HepG2 (cell line): Measurements from ENCODE around the gene PIEZO2. TPM values are rescaled to one million over a fixed set of nuclear protein-coding genes. Genes with fewer than 3 reads are reported as not detected.

Source experiments
- ELF3 ChIP-seq: IDR thresholded peaks from 2 replicates; pipeline ENCODE4 v1.6.1; 2016; ENCODE audit warnings: missing genetic modification reagents, missing compliant biosample characterization
- EP300 ChIP-seq, 3 experiments: sonication (generic) in 1 of 3; formaldehyde crosslinking in 1 of 3; IDR thresholded peaks; 2 replicates each; pipeline versions ENCODE4 v1.5.1 to v1.6.1; 2011 to 2020; ENCODE audit warnings: low read depth in 2 of 3, low read length in 2 of 3, borderline replicate concordance in 1 of 3, improper control_type of control experiment in 1 of 3, mild to moderate bottlenecking in 1 of 3, missing genetic modification reagents in 1 of 3, moderate library complexity in 1 of 3
- HNF4A ChIP-seq: sonication (generic); formaldehyde crosslinking; IDR thresholded peaks from 2 replicates; pipeline ENCODE4 v1.4.0; 2020; ENCODE audit warnings: missing genetic modification reagents
- NR2F2 ChIP-seq: IDR thresholded peaks from 2 replicates; pipeline ENCODE4 v1.6.1; 2012; ENCODE audit warnings: low read depth, inconsistent platforms, borderline replicate concordance
- PTBP1 ChIP-seq: fragments of 200-400 bp; formaldehyde crosslinking; IDR thresholded peaks from 2 replicates; pipeline ENCODE4 v1.6.1; 2018; ENCODE audit warnings: low read length, low read depth; ENCODE audit not compliant: poor library complexity, severe bottlenecking
- SETDB1 ChIP-seq: sonication (generic); formaldehyde crosslinking; IDR thresholded peaks from 2 replicates; pipeline ENCODE4 v1.5.1; 2020; ENCODE audit warnings: missing genetic modification reagents, mild to moderate bottlenecking, borderline replicate concordance
- SIX4 ChIP-seq: sonication (generic); formaldehyde crosslinking; IDR thresholded peaks from 2 replicates; pipeline ENCODE4 v1.4.0; 2020; ENCODE audit warnings: missing genetic modification reagents
- SMARCE1 ChIP-seq: fragments of 450-650 bp; IDR thresholded peaks from 2 replicates; pipeline ENCODE4 v1.6.1; 2017; ENCODE audit warnings: borderline replicate concordance
- SOX5 ChIP-seq: IDR thresholded peaks from 2 replicates; pipeline ENCODE4 v1.6.1; 2016; ENCODE audit warnings: borderline replicate concordance
- ZNF24 ChIP-seq: fragments of 450-650 bp; IDR thresholded peaks from 2 replicates; pipeline ENCODE4 v1.6.1; 2017; ENCODE audit warnings: antibody characterized with exemption, mild to moderate bottlenecking
- ZNF264 ChIP-seq: sonication (generic); formaldehyde crosslinking; IDR thresholded peaks from 2 replicates; pipeline ENCODE4 v1.4.0; 2020; ENCODE audit warnings: missing genetic modification reagents
- ZNF282 ChIP-seq: fragments of 450-650 bp; IDR thresholded peaks from 2 replicates; pipeline ENCODE4 v1.6.1; 2018; ENCODE audit not compliant: partially characterized antibody
- polyA plus RNA-seq, 8 experiments: library from polyadenylated mRNA; depleted of rRNA in 3 of 8; stranded (reverse) in 7 of 8; unstranded in 1 of 8; fragments of >200 nt; fragmentation: Illumina TruSeq in 4 of 8; extraction: Trizol in 4 of 8; gene quantifications; 2 replicates each; pipeline versions ENCODE4 v1.2.1 to v1.2.3, GENCODE V29; 2011 to 2016; ENCODE audit warnings: low read depth in 4 of 8, missing spikeins in 1 of 8, mixed read lengths in 1 of 8; ENCODE audit not compliant: insufficient read depth in 1 of 8
- total RNA-seq, 5 experiments: library from RNA; depleted of rRNA; stranded (reverse); fragments of >200 nt; fragmentation: Illumina TruSeq; extraction: Trizol; gene quantifications; 2 replicates each; pipeline ENCODE4 v1.2.3, GENCODE V29; 2016; ENCODE audit warnings: low read depth in 1 of 5
- TF ChIP-seq, protein P1 (sequence below): IDR thresholded peaks from 2 replicates; pipeline ENCODE4 v1.4.0; 2020; ENCODE audit warnings: mild to moderate bottlenecking, missing genetic modification reagents
- TF ChIP-seq, protein P2 (sequence below): sonication (generic); formaldehyde crosslinking; IDR thresholded peaks from 2 replicates; pipeline ENCODE4 v1.4.0; 2020; ENCODE audit warnings: mild to moderate bottlenecking, missing genetic modification reagents
- TF ChIP-seq, protein P3 (sequence below): sonication (generic); formaldehyde crosslinking; IDR thresholded peaks from 2 replicates; pipeline ENCODE4 v1.4.0; 2020; ENCODE audit warnings: missing genetic modification reagents
- TF ChIP-seq, protein P4 (sequence below): sonication (generic); formaldehyde crosslinking; IDR thresholded peaks from 2 replicates; pipeline ENCODE4 v1.4.0; 2020; ENCODE audit warnings: mild to moderate bottlenecking, missing genetic modification reagents

Gene PIEZO2
- total and polyA plus RNA-seq, 2 of the 13 experiments (the other 11 are each of a cell fraction or from before 2014, with no cell fraction given): 15.2 to 27.2 TPM

DNA sequence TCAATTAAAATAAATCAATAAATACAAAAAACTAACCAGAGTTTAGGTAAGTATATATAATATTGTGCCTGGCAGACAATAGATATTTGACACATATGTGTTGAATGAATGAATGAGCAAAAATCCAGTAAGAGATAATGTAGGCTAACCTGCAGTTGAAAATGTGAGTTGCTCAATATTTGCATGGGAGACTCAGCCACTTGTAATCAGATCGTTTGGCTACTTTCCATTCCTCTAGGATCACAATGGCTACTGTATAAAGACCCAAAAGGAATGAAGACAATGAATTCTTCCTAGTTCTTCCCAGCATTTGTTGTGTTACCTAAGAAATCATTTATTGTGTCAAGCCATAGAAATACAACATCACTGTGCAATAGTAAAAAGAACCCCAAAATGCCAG is 25.3 kb downstream of the PIEZO2 start (continued):
- TF ChIP-seq, protein P1, sequence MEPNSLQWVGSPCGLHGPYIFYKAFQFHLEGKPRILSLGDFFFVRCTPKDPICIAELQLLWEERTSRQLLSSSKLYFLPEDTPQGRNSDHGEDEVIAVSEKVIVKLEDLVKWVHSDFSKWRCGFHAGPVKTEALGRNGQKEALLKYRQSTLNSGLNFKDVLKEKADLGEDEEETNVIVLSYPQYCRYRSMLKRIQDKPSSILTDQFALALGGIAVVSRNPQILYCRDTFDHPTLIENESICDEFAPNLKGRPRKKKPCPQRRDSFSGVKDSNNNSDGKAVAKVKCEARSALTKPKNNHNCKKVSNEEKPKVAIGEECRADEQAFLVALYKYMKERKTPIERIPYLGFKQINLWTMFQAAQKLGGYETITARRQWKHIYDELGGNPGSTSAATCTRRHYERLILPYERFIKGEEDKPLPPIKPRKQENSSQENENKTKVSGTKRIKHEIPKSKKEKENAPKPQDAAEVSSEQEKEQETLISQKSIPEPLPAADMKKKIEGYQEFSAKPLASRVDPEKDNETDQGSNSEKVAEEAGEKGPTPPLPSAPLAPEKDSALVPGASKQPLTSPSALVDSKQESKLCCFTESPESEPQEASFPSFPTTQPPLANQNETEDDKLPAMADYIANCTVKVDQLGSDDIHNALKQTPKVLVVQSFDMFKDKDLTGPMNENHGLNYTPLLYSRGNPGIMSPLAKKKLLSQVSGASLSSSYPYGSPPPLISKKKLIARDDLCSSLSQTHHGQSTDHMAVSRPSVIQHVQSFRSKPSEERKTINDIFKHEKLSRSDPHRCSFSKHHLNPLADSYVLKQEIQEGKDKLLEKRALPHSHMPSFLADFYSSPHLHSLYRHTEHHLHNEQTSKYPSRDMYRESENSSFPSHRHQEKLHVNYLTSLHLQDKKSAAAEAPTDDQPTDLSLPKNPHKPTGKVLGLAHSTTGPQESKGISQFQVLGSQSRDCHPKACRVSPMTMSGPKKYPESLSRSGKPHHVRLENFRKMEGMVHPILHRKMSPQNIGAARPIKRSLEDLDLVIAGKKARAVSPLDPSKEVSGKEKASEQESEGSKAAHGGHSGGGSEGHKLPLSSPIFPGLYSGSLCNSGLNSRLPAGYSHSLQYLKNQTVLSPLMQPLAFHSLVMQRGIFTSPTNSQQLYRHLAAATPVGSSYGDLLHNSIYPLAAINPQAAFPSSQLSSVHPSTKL (CRISPR knock-in tag): peak; percentile 42; the same call in 1 of the 2 replicates
- TF ChIP-seq ZNF264 (CRISPR knock-in tag) (no peak), ZNF282 (no peak), ZNF24 (peak; percentile 83), NR2F2 (no peak), SMARCE1 (no peak), SIX4 (0 out of 2 replicates have a peak, but pooled peaks have one; percentile 60), PTBP1 (no peak), SOX5 (CRISPR knock-in tag) (peak; percentile 29; the same call in 1 of the 2 replicates), ELF3 (CRISPR knock-in tag) (no peak), SETDB1 (CRISPR knock-in tag) (no peak), HNF4A (CRISPR knock-in tag) (no peak), EP300 (IDR thresholded peaks at IDR 0.05; ENCODE audit: low read depth in 2 of 2, low read length in 2 of 2) (peak in 1 of 2 experiments; percentile 31; a peak in 1 of 4 replicates), EP300 (CRISPR knock-in tag; IDR thresholded peaks at IDR 0.05; ENCODE audit: borderline replicate concordance) (no peak)
- TF ChIP-seq, protein P2, sequence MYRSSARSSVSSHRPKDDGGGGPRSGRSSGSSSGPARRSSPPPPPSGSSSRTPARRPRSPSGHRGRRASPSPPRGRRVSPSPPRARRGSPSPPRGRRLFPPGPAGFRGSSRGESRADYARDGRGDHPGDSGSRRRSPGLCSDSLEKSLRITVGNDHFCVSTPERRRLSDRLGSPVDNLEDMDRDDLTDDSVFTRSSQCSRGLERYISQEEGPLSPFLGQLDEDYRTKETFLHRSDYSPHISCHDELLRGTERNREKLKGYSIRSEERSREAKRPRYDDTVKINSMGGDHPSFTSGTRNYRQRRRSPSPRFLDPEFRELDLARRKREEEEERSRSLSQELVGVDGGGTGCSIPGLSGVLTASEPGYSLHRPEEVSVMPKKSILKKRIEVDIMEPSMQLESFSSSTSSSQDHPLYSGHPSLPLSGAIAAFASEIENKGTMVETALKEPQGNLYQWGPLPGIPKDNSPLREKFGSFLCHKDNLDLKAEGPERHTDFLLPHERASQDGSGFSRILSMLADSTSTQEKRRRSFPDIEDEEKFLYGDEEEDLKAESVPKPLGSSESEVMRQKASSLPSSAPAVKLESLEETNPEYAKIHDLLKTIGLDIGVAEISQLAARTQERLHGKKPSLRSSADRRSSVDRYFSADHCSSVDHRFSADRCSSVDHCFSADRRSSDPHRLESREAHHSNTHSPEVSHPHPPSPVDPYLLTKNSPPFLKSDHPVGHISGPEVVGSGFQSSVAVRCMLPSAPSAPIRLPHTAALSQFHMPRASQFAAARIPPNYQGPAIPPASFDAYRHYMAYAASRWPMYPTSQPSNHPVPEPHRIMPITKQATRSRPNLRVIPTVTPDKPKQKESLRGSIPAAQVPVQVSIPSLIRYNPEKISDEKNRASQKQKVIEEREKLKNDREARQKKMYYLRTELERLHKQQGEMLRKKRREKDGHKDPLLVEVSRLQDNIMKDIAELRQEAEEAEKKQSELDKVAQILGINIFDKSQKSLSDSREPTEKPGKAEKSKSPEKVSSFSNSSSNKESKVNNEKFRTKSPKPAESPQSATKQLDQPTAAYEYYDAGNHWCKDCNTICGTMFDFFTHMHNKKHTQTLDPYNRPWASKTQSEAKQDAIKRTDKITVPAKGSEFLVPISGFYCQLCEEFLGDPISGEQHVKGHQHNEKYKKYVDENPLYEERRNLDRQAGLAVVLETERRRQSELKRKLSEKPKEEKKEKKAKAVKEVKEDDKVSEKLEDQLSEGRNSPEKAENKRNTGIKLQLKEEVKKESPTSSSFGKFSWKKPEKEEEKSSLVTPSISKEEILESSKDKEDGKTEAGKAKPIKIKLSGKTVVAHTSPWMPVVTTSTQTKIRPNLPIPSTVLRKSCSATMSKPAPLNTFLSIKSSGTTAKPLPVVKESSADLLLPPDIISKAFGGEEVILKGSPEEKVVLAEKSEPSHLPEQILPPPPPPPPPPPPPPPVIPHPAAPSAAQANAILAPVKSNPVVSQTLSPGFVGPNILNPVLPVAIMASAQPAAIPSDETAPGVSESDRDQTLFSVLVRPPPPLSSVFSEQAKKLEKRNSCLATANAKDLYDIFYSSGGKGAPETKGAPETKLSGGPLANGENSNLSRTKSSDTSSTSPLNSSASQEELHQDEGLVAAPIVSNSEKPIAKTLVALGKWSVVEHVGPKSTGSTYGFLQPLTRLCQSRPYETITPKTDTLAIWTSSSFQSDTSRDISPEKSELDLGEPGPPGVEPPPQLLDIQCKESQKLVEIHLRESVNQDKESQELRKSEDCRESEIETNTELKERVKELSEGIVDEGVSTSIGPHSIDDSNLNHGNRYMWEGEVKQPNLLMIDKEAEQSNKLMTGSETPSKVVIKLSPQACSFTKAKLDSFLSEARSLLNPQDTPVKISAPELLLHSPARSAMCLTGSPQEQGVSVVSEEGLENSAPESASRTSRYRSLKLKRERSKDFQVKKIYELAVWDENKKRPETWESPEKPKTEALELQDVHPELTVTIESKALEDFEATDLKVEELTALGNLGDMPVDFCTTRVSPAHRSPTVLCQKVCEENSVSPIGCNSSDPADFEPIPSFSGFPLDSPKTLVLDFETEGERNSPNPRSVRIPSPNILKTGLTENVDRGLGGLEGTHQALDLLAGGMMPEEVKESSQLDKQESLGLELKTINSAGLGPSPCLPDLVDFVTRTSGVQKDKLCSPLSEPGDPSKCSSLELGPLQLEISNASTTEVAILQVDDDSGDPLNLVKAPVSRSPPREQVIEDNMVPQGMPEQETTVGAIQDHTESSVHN (CRISPR knock-in tag): no peak
- TF ChIP-seq, protein P3, sequence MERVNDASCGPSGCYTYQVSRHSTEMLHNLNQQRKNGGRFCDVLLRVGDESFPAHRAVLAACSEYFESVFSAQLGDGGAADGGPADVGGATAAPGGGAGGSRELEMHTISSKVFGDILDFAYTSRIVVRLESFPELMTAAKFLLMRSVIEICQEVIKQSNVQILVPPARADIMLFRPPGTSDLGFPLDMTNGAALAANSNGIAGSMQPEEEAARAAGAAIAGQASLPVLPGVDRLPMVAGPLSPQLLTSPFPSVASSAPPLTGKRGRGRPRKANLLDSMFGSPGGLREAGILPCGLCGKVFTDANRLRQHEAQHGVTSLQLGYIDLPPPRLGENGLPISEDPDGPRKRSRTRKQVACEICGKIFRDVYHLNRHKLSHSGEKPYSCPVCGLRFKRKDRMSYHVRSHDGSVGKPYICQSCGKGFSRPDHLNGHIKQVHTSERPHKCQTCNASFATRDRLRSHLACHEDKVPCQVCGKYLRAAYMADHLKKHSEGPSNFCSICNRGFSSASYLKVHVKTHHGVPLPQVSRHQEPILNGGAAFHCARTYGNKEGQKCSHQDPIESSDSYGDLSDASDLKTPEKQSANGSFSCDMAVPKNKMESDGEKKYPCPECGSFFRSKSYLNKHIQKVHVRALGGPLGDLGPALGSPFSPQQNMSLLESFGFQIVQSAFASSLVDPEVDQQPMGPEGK (CRISPR knock-in tag): no peak
- TF ChIP-seq, protein P4, sequence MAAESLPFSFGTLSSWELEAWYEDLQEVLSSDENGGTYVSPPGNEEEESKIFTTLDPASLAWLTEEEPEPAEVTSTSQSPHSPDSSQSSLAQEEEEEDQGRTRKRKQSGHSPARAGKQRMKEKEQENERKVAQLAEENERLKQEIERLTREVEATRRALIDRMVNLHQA (CRISPR knock-in tag): no peak
